Parathyroid adenoma (tissue), 2 donors: Measurements from ENCODE around the gene PAX2.

Experiments
- H2AFZ ChIP-seq: fragments of 300-600 bp; sonication (generic); one replicate; pipeline ENCODE4 v1.7.0; 2017; ENCODE audit warnings: antibody characterized with exemption, mild to moderate bottlenecking
- H3K27ac ChIP-seq: fragments of 300-600 bp; sonication (generic); one replicate; pipeline ENCODE4 v1.7.0; 2017
- H3K27me3 ChIP-seq: fragments of 300-600 bp; sonication (generic); one replicate; pipeline ENCODE4 v1.7.0; 2017; ENCODE audit warnings: low read length; ENCODE audit not compliant: control insufficient read depth, insufficient read depth
- H3K36me3 ChIP-seq: fragments of 300-600 bp; sonication (generic); one replicate; pipeline ENCODE4 v1.7.0; 2017; ENCODE audit warnings: low read length; ENCODE audit not compliant: control insufficient read depth, insufficient read depth
- H3K4me1 ChIP-seq: fragments of 300-600 bp; sonication (generic); one replicate; pipeline ENCODE4 v1.7.0; 2017; ENCODE audit warnings: control low read depth
- H3K4me2 ChIP-seq: fragments of 300-600 bp; sonication (generic); one replicate; pipeline ENCODE4 v1.7.0; 2017; ENCODE audit warnings: low read length
- H3K4me3 ChIP-seq: fragments of 300-600 bp; sonication (generic); one replicate; pipeline ENCODE4 v1.7.0; 2017; ENCODE audit warnings: low read depth, low read length
- H3K79me2 ChIP-seq: fragments of 300-600 bp; sonication (generic); one replicate; pipeline ENCODE4 v1.7.0; 2017; ENCODE audit warnings: control low read depth
- H3K9ac ChIP-seq: fragments of 300-600 bp; sonication (generic); one replicate; pipeline ENCODE4 v1.7.0; 2017; ENCODE audit warnings: mild to moderate bottlenecking
- H3K9me3 ChIP-seq: fragments of 300-600 bp; sonication (generic); one replicate; pipeline ENCODE4 v1.7.0; 2017; ENCODE audit warnings: low read length; ENCODE audit not compliant: control insufficient read depth
- CTCF ChIP-seq: fragments of 300-600 bp; sonication (generic); IDR thresholded peaks from one replicate; pipeline ENCODE4 v1.7.0; 2017; ENCODE audit warnings: antibody characterized with exemption, mild to moderate bottlenecking
- donor health status: primary hyperparathyroidism.

Gene PAX2

DNA sequence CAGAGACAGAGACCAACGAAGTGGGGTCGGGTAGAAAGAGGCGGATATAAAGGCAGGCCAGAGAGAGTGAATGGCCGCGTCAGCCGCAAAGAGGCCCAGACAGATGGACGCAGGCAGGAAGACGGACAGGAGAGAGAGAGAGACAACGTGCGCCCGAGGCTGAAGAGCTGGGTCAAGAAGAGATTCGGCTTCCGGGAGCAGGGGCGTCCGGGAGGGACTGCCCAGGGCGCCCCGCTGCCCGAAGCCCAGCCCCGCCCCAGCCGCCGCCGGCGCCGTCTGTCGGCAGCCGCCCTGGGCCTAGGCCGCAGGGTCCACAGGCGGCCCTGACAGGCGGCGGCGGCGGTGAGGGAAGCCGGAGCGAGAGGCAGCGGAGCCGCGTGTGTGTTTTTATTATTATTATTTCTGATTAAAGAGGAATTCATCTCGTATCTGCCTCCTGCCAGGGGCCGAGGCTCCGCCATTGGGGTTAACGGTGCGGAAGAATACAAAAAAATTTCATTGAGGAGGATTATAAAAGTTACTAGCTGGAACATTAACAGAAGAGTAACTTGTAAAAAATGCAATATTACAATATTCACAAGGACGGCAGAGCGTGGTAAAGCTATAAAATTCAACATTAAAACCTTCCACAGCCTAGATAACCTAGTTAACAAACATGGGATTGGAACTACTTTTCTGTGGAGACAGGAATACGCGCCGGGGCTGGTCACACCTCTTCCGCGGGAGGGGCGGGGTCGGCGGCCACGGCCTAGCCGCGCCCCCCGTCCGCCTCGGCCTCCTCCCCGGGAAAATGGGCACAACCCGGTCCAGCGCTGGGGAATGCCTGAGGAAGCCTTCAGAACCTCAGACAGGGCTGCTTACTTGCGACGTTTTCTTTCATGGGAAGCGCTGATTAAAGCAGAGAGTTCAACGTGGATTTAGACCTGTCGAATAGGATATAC is 29.7 kb upstream of the PAX2 start:
- no peaks in the 10 kb centered on the region for H3K79me2 ChIP-seq
- no peak overlapping the region for H3K9ac ChIP-seq
- H3K9me3 ChIP-seq = no peaks in the 10 kb centered on the region
- H3K4me2 ChIP-seq = no peak overlapping the region
- TF ChIP-seq CTCF = no peak
- no peak overlapping the region for H3K27ac ChIP-seq
- no peaks in the 10 kb centered on the region for H3K4me1 ChIP-seq
- H3K4me3 ChIP-seq = no peak overlapping the region
- no peaks in the 10 kb centered on the region for H3K36me3 ChIP-seq
- peak overlapping the region; percentile 29 for H2AFZ ChIP-seq
- peaks cover 5% of the 10 kb centered on the region for H3K27me3 ChIP-seq

- no peaks in the 10 kb centered on the region for H3K36me3 ChIP-seq
- H3K4me2 ChIP-seq = no peak overlapping the region
- H3K9me3 ChIP-seq = no peaks in the 10 kb centered on the region
- H3K4me3 ChIP-seq = no peak overlapping the region
- H3K27me3 ChIP-seq = peaks cover 5% of the 10 kb centered on the region
- no peak overlapping the region for H3K27ac ChIP-seq
- no peaks in the 10 kb centered on the region for H3K79me2 ChIP-seq
- H2AFZ ChIP-seq = no peak overlapping the region
- no peak overlapping the region for H3K9ac ChIP-seq
- TF ChIP-seq CTCF = no peak
- no peaks in the 10 kb centered on the region for H3K4me1 ChIP-seq
Observed at GRCh38 chr10:100717166-100717565, 28.2 kb upstream of the PAX2 start.

DNA sequence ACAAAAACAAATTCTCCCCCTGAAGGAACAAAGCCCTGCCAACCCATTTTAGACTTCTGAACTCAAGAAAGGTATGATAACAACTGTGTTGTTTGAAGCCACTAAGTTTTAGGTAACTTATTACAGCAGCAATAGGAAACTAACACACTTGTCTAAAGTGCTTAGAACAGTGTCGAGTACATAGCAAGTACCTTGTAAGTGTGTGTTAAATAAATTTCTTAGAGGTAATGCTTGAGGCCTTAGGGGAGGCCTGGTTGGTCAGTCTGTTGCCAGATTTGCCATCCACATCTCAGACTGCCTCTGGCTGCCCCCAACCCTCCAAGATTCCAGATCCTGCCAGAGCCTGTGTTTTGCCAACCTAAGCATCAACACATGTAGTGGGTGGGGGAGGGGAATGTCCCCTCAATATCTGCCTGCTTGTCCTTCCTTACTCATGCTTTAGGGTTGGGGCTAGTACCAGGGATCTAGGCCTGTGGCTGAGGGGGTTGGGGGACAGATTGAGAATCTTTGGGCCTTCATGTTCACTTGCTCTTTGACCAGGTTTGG is 27.1 kb upstream of the PAX2 start:
- Histone ChIP-seq H3K9ac (no peak overlapping the region), H3K27ac (no peak overlapping the region), H3K9me3 (no peaks in the 10 kb centered on the region), H3K4me3 (no peak overlapping the region), H2AFZ (no peak overlapping the region), H3K79me2 (no peaks in the 10 kb centered on the region), H3K36me3 (no peaks in the 10 kb centered on the region), H3K4me2 (no peak overlapping the region), H3K4me1 (no peaks in the 10 kb centered on the region), H3K27me3 (peaks cover 4% of the 10 kb centered on the region)
- no peak for TF ChIP-seq CTCF

GRCh38 chr10:100723180-100723579 is 22.2 kb upstream of the PAX2 start:
- H3K79me2 ChIP-seq = no peaks in the 10 kb centered on the region
- H3K9ac ChIP-seq = no peak overlapping the region
- no peaks in the 10 kb centered on the region for H3K9me3 ChIP-seq
- TF ChIP-seq CTCF = no peak
- no peak overlapping the region for H3K4me3 ChIP-seq
- H3K27ac ChIP-seq = no peak overlapping the region
- H3K36me3 ChIP-seq = no peaks in the 10 kb centered on the region
- H2AFZ ChIP-seq = no peak overlapping the region
- no peak overlapping the region for H3K4me2 ChIP-seq
- no peaks in the 10 kb centered on the region for H3K27me3 ChIP-seq
- no peaks in the 10 kb centered on the region for H3K4me1 ChIP-seq
